ENCODE data around the gene KDF1.

Gene KDF1

DNA sequence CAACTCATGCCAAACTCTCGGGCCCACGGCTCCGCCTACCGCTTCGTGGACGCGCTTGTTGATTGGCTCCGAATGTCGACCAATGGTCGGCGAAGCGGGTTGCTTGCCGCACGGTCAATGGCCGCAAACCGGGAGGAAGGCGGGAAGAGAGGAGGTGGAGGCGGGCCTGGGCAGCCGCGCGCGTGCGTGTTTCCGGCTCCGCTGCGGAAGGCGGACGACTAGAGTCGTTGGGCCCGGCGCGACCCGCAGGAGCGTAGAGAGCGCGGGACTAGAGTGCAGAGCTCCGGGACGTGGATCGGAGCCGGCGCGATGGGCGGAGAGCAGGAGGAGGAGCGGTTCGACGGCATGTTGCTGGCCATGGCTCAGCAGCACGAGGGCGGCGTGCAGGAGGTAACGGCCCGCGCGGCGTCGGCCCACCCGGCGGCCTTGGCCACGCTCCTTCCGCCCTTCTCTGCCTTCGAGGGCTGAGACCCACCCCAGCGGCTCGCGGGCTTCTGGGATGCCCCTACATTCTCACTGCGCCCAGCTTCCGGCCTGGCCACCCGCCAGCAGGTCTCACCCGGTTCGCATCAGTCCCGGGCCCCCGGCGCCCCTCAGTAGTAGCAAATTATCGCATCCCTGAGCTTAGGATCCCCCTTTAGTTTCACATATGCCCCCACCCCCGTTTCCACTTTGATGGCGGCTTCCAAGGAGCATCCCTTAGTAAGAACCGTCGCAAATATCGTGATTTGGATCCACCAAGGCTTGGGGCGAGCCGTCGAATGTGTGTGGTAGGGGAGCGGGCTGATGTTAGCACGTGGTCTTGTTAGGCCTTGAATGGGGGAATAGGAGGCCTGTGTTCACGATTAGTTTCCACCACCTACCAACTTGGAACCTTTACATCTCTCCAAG lies 38.5 kb downstream of the KDF1 start, which contains the start of gene NUDC:
Gene NUDC (plus strand): TSS at position 204 of the 891 bp plus-strand sequence. CDS start 106 bp downstream, at position 310.
- in situ Hi-C loops (cut with HindIII; ENCODE audit: low sequenced_read_pairs): no loop called here
- peak within 1 kb of the TSS; percentile 73 for H3K4me3 ChIP-seq (ENCODE audit: low read depth, low read length)
- peak; percentile 91 for DNase-seq (ENCODE audit: low read depth)
- TF ChIP-seq, protein P1, sequence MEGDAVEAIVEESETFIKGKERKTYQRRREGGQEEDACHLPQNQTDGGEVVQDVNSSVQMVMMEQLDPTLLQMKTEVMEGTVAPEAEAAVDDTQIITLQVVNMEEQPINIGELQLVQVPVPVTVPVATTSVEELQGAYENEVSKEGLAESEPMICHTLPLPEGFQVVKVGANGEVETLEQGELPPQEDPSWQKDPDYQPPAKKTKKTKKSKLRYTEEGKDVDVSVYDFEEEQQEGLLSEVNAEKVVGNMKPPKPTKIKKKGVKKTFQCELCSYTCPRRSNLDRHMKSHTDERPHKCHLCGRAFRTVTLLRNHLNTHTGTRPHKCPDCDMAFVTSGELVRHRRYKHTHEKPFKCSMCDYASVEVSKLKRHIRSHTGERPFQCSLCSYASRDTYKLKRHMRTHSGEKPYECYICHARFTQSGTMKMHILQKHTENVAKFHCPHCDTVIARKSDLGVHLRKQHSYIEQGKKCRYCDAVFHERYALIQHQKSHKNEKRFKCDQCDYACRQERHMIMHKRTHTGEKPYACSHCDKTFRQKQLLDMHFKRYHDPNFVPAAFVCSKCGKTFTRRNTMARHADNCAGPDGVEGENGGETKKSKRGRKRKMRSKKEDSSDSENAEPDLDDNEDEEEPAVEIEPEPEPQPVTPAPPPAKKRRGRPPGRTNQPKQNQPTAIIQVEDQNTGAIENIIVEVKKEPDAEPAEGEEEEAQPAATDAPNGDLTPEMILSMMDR (IDR thresholded peaks at IDR 0.05; ENCODE audit: low read depth, low read length, missing control alignments): no peak

DNA sequence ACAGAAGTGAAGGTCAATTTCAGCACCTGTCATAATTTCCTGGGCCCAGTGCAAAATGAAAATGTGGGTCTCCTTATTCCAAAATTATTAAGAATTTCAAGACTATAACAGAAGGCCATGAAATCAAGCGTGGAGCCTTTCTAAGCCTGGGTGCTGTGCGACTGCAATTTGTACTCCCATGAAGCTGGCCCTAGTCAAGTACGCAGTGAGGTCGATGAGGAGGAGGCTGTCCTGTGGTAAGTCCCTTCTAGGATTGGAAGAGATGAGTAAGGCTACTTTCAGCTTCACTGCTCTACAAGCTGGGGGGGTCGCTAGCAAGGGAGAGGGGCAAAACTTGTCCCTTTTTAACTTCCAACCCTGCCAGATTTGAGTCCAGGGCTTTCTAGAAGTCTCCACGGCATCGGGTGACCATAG lies 39.1 kb downstream of the KDF1 start:
- TF ChIP-seq, protein P1 (IDR thresholded peaks at IDR 0.05; ENCODE audit: low read depth, low read length, missing control alignments): no peak

DNA sequence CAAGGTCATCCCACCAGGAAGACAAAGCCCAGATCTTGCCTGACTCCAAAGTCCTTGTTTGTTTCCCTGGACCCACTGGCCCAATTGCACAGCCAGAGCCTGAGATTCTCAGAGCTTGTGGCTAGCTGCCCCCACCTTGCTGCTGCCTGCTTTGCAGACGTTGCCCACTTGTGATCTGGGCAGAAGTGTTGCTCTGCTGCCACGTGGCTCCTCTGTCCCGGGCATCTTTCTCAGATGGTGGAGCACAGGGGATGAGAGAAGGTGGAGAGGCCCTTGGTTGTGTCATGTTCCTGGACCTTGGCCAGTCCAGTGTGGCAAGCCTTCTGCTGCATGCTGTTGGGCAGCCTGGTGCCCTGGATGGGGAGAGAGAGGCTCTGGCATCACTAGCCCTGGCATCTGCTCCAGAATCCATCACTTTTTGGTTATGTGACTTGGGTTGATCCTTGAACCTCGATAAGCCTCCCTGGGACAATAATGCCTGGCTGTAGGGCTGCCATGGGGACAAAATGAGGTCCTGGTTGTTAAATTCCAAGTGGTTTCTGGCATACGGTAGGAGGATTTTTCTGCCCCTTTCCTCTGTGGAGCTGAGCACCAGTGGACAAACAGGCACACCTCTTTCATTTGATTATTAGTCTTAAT lies 44.9 kb downstream of the KDF1 start:
- in situ Hi-C loops (cut with HindIII; ENCODE audit: low sequenced_read_pairs): no loop called here
- TF ChIP-seq, protein P1 (IDR thresholded peaks at IDR 0.05; ENCODE audit: low read depth, low read length, missing control alignments): no peak
- H3K4me3 ChIP-seq (ENCODE audit: low read depth, low read length): no peak overlapping the region
- DNase-seq (ENCODE audit: low read depth): no peak

More for the DNA sequence above, 39.1 kb downstream of the KDF1 start:
- DNase-seq (ENCODE audit: low read depth): no peak
- in situ Hi-C loops (cut with HindIII; ENCODE audit: low sequenced_read_pairs): no loop called here
- H3K4me3 ChIP-seq (ENCODE audit: low read depth, low read length): peak overlapping the region; percentile 73

DNA sequence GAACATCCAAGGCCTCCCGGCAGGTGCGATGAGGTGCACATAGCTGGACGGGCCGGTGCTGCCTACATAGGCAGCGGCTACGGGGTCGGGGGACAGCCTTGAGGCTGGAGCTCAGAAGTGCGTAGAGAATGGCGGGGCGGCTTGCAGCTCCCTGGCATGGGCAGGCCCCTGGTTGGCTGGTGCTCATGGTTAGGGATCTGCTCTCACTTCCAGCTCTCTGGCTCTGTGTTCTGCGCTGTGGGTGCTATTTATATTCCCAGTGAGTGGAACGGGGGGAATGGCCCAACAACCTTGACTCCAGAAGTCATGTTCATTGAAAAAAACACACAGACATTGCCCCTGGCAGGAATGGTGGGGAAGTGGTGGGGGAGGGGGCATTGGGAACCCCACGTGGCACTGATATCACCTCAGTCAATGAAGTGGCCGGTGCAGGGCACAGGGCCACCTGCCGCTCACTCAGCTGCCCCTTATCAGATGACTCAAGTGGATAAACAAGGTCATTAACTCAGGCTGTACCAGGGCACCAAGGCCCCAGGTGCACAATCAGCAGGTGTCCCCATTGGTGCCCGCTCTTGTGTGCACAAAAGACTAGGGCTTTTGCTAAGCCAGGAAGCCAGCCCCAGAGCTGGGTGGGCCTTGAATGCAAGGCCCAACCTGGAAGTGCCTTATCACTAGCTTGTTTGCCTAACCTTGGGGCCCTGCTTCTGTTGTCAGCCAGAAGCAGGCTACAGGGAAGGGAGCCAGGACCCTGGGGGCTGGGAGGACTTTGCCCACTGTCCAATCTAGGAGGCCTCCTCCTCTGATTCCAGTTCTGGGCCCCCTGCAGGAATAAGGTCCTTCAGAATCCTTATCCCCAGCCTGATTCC lies 46.3 kb downstream of the KDF1 start, which contains the start of gene NR0B2:
Gene NR0B2 (minus strand): TSS at position 222 of the 866 bp plus-strand sequence. CDS start 35 bp downstream, at position 187.
- TF ChIP-seq, protein P1 (IDR thresholded peaks at IDR 0.05; ENCODE audit: low read depth, low read length, missing control alignments): no peak
- in situ Hi-C loops (cut with HindIII; ENCODE audit: low sequenced_read_pairs): no loop called here
- no peak within 1 kb of the TSS for H3K4me3 ChIP-seq (ENCODE audit: low read depth, low read length)
- DNase-seq (ENCODE audit: low read depth): no peak

DNA sequence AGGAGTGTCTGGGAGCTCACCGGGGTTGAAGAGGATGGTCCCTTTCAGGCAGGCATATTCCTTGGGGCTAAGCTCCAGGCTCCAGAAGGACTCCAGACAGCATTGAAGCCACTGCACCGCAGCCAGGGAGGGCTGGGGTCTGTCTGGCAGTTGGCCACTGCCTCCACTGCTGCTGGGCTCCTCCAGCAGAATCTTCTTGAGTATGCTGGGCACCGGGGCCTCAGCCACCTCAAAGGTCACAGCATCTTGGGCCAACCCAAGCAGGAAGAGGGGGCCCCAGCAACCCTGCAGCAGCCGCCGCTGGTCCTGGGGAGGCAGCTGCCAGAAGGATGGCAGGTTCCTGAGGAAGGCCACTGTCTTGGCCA lies 46.9 kb downstream of the KDF1 start:
- TF ChIP-seq, protein P1 (IDR thresholded peaks at IDR 0.05; ENCODE audit: low read depth, low read length, missing control alignments): no peak
- DNase-seq (ENCODE audit: low read depth): no peak
- in situ Hi-C loops (cut with HindIII; ENCODE audit: low sequenced_read_pairs): no loop called here
- no peak overlapping the region for H3K4me3 ChIP-seq (ENCODE audit: low read depth, low read length)

DNA sequence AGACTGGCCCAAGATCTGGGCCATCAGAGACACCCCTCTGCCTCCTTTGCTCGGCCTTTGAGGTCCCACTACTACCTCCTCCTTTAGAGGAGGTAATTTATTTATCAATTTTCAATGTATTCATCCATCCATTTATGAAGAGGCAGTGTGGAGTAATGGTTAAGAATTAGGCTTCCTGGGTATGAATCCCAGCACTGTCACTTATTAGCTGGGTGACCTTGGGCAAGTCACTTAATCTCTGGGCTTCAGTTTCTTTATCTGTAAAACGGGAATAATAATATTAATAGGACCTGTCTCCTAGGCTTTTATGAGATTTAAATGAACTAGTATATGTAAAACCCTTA lies 48.1 kb downstream of the KDF1 start:
- in situ Hi-C loops (cut with HindIII; ENCODE audit: low sequenced_read_pairs): no loop called here
- TF ChIP-seq, protein P1 (IDR thresholded peaks at IDR 0.05; ENCODE audit: low read depth, low read length, missing control alignments): no peak
- no peak for DNase-seq (ENCODE audit: low read depth)

More for the DNA sequence above, 48.1 kb downstream of the KDF1 start:
- no peak overlapping the region for H3K4me3 ChIP-seq (ENCODE audit: low read depth, low read length)

Measured in astrocyte of the cerebellum (primary cell).